HepG2 (cell line): Measurements from ENCODE around the gene DNAJB6. TPM values are rescaled to one million over a fixed set of nuclear protein-coding genes. Genes with fewer than 3 reads are reported as not detected.

Experiments
- CBX5 ChIP-seq: sonication (generic); formaldehyde crosslinking; IDR thresholded peaks from 2 replicates; pipeline ENCODE4 v1.4.0; 2020; ENCODE audit warnings: missing genetic modification reagents, borderline replicate concordance
- CEBPZ ChIP-seq: IDR thresholded peaks from 2 replicates; pipeline ENCODE4 v1.6.1; 2012; ENCODE audit warnings: low read length, improper control_type of control experiment
- FOXM1 ChIP-seq: sonication (generic); formaldehyde crosslinking; IDR thresholded peaks from 2 replicates; pipeline ENCODE4 v1.5.0; 2020; ENCODE audit warnings: missing genetic modification reagents
- KMT2A ChIP-seq: sonication (generic); formaldehyde crosslinking; IDR thresholded peaks from 2 replicates; pipeline ENCODE4 v1.4.0; 2020; ENCODE audit warnings: missing genetic modification reagents
- MBNL3 ChIP-seq: fragments of 250-450 bp; sonication (Bioruptor Pico); conservative IDR thresholded peaks from 2 replicates; pipeline ENCODE4 v1.8.0; 2022; ENCODE audit warnings: mild to moderate bottlenecking, inconsistent platforms
- MNT ChIP-seq: fragments of 450-650 bp; IDR thresholded peaks from 2 replicates; pipeline ENCODE4 v1.6.1; 2016
- RARA ChIP-seq: IDR thresholded peaks from 2 replicates; pipeline ENCODE4 v1.6.1; 2016; ENCODE audit warnings: missing genetic modification reagents, missing compliant biosample characterization
- REST ChIP-seq, 2 experiments: IDR thresholded peaks; 2 replicates each; pipeline ENCODE4 v1.6.1; 2011 to 2012; ENCODE audit warnings: low read length in 2 of 2, borderline replicate concordance in 1 of 2, low read depth in 1 of 2, mild to moderate bottlenecking in 1 of 2, moderate library complexity in 1 of 2
- SAP130 ChIP-seq: IDR thresholded peaks from 2 replicates; pipeline ENCODE4 v1.6.1; 2016; ENCODE audit warnings: low read depth
- SMYD3 ChIP-seq: sonication (generic); formaldehyde crosslinking; IDR thresholded peaks from 2 replicates; pipeline ENCODE4 v1.8.1; 2023; ENCODE audit warnings: mild to moderate bottlenecking, missing genetic modification reagents
- YEATS2 ChIP-seq: sonication (generic); formaldehyde crosslinking; IDR thresholded peaks from 2 replicates; pipeline ENCODE4 v1.4.0; 2020; ENCODE audit warnings: missing genetic modification reagents, borderline replicate concordance
- ZNF136 ChIP-seq: sonication (generic); formaldehyde crosslinking; IDR thresholded peaks from 2 replicates; pipeline ENCODE4 v1.8.1; 2022; ENCODE audit warnings: low read depth, mild to moderate bottlenecking, moderate library complexity, missing genetic modification reagents
- ZNF275 ChIP-seq: sonication (generic); formaldehyde crosslinking; IDR thresholded peaks from 2 replicates; pipeline ENCODE4 v1.8.0; 2022; ENCODE audit warnings: missing genetic modification reagents, mild to moderate bottlenecking, inconsistent platforms, borderline replicate concordance
- ZNF30 ChIP-seq: sonication (generic); formaldehyde crosslinking; IDR thresholded peaks from 2 replicates; pipeline ENCODE4 v1.5.0; 2020; ENCODE audit warnings: mild to moderate bottlenecking, missing genetic modification reagents
- ZNF614 ChIP-seq: IDR thresholded peaks from 2 replicates; pipeline ENCODE4 v1.6.1; 2018; ENCODE audit warnings: missing biosample characterization, missing genetic modification reagents, inconsistent platforms, borderline replicate concordance
- ZNF710 ChIP-seq: sonication (generic); formaldehyde crosslinking; IDR thresholded peaks from 2 replicates; pipeline ENCODE4 v1.5.0; 2020; ENCODE audit warnings: mild to moderate bottlenecking, missing genetic modification reagents, borderline replicate concordance
- ZNF775 ChIP-seq: sonication (generic); formaldehyde crosslinking; IDR thresholded peaks from 2 replicates; pipeline ENCODE4 v1.4.0; 2020; ENCODE audit warnings: missing genetic modification reagents, mild to moderate bottlenecking, moderate library complexity, borderline replicate concordance
- polyA plus RNA-seq, 8 experiments: library from polyadenylated mRNA; depleted of rRNA in 3 of 8; stranded (reverse) in 7 of 8; unstranded in 1 of 8; fragments of >200 nt; fragmentation: Illumina TruSeq in 4 of 8; extraction: Trizol in 4 of 8; gene quantifications; 2 replicates each; pipeline versions ENCODE4 v1.2.1 to v1.2.3, GENCODE V29; 2011 to 2016; ENCODE audit warnings: low read depth in 4 of 8, missing spikeins in 1 of 8, mixed read lengths in 1 of 8; ENCODE audit not compliant: insufficient read depth in 1 of 8
- total RNA-seq, 5 experiments: library from RNA; depleted of rRNA; stranded (reverse); fragments of >200 nt; fragmentation: Illumina TruSeq; extraction: Trizol; gene quantifications; 2 replicates each; pipeline ENCODE4 v1.2.3, GENCODE V29; 2016; ENCODE audit warnings: low read depth in 1 of 5

The DNAJB6 gene
- total and polyA plus RNA-seq, 2 of the 13 experiments (the other 11 are each of a cell fraction or from before 2014, with no cell fraction given): 29.9 to 53.9 TPM

GRCh38 chr7:157425137-157425731, 88.4 kb downstream of the DNAJB6 start (continued):
- no peak for TF ChIP-seq ZNF710 (CRISPR knock-in tag)
- peak; percentile 53 for TF ChIP-seq SAP130 (CRISPR knock-in tag)
- no peak for TF ChIP-seq SMYD3 (CRISPR knock-in tag)
- no peak for TF ChIP-seq CEBPZ
- no peak for TF ChIP-seq ZNF275 (CRISPR knock-in tag)
- TF ChIP-seq YEATS2: no peak
- TF ChIP-seq RARA (CRISPR knock-in tag): no peak
- TF ChIP-seq MNT: no peak
- no peak for TF ChIP-seq KMT2A (CRISPR knock-in tag)
- no peak for TF ChIP-seq FOXM1
- TF ChIP-seq ZNF136 (CRISPR knock-in tag): no peak
- no peak for TF ChIP-seq MBNL3
- TF ChIP-seq REST (IDR thresholded peaks at IDR 0.05; ENCODE audit: borderline replicate concordance in 1 of 2, low read depth in 1 of 2, low read length in 2 of 2): no peak
- no peak for TF ChIP-seq ZNF30 (CRISPR knock-in tag)
- no peak for TF ChIP-seq ZNF775
- no peak for TF ChIP-seq CBX5 (CRISPR knock-in tag)
- TF ChIP-seq ZNF614: no peak
